Cerebellar nuclear complex (tissue), 1 donor: ENCODE measurements around the gene SPRED3.

Source experiments
- DNase-seq, 2 experiments: peaks; one replicate each; lab custom pipeline; 2025; lab: John Stamatoyannopoulos, UW

SPRED3 gene

GRCh38 chr19:38371081-38371480, 17.4 kb upstream of the SPRED3 start:
- DNase-seq: no peak

- no peak for DNase-seq
Observed at GRCh38 chr19:38373907-38374331, 14.6 kb upstream of the SPRED3 start.

GRCh38 chr19:38374332-38375097, 14.0 kb upstream of the SPRED3 start, which contains the start of gene PSMD8:
Gene PSMD8, plus strand, starts transcription at chr19:38374571. Its CDS starts 31 bp downstream, at chr19:38374602.
- DNase-seq: peak; percentile 98 to 100

GRCh38 chr19:38375098-38375493, 13.4 kb upstream of the SPRED3 start:
- DNase-seq: no peak

GRCh38 chr19:38375748-38376147, 12.7 kb upstream of the SPRED3 start:
- no peak for DNase-seq

GRCh38 chr19:38376576-38376975, 11.9 kb upstream of the SPRED3 start:
- DNase-seq: no peak

GRCh38 chr19:38377052-38377451, 11.4 kb upstream of the SPRED3 start:
- DNase-seq: no peak

- no peak for DNase-seq
Observed at GRCh38 chr19:38378866-38379265, 9.6 kb upstream of the SPRED3 start.

- DNase-seq: no peak
Observed at GRCh38 chr19:38381138-38381537, 7.4 kb upstream of the SPRED3 start.

GRCh38 chr19:38383184-38383583, 5.3 kb upstream of the SPRED3 start:
- DNase-seq: no peak

- DNase-seq: no peak
Observed at GRCh38 chr19:38383743-38384142, 4.8 kb upstream of the SPRED3 start.

- DNase-seq: no peak
Observed at GRCh38 chr19:38384209-38385027, 4.1 kb upstream of the SPRED3 start.

- DNase-seq: no peak
Observed at GRCh38 chr19:38385057-38385803, 3.3 kb upstream of the SPRED3 start.

- DNase-seq: no peak
Observed at GRCh38 chr19:38385804-38386257, 2.7 kb upstream of the SPRED3 start.

- no peak for DNase-seq
Observed at GRCh38 chr19:38386300-38386970, 2.1 kb upstream of the SPRED3 start.

- no peak for DNase-seq
Observed at GRCh38 chr19:38386971-38387549, 1.4 kb upstream of the SPRED3 start.

- peak in 1 of 2 experiments; percentile 16 for DNase-seq
Observed at GRCh38 chr19:38387550-38388348, 748 bp upstream of the SPRED3 start, which contains the start of gene GGN. Gene GGN, minus strand, starts transcription at chr19:38388034. Its CDS starts 773 bp downstream, at chr19:38387261.

- no peak for DNase-seq
Observed at GRCh38 chr19:38389101-38389925, 816 bp downstream of the SPRED3 start.
